Activated CD4-positive, CD25-positive, alpha-beta regulatory T cell treated with anti-CD3 and anti-CD28 coated beads, Interleukin-2, amount 50 U/mL, for 72 hours (primary cell): ENCODE measurements around the gene TJP2.
"Not testable (repeated sequence)": the region's sequence is repeated elsewhere in the genome, so short reads cannot be mapped to it uniquely, and the experiment has no call there.

Experiments used
- DNase-seq: peaks from one replicate; pipeline ENCODE4 v3.0.0; 2021

The TJP2 gene

GRCh38 chr9:69297300-69297980 lies 123.4 kb downstream of the TJP2 start:
- DNase-seq, result no peak

GRCh38 chr9:69299315-69299714 lies 125.2 kb downstream of the TJP2 start:
- DNase-seq, result no peak

- no peak for DNase-seq
Observed at GRCh38 chr9:69299826-69300225, 125.7 kb downstream of the TJP2 start.

- DNase-seq, result no peak
Observed at GRCh38 chr9:69303331-69303730, 129.3 kb downstream of the TJP2 start.

- DNase-seq, result not testable (repeated sequence)
Observed at GRCh38 chr9:69306895-69307445, 132.9 kb downstream of the TJP2 start.

GRCh38 chr9:69307446-69308205 lies 133.5 kb downstream of the TJP2 start:
- no peak for DNase-seq

GRCh38 chr9:69308206-69308931 lies 134.3 kb downstream of the TJP2 start:
- no peak for DNase-seq

- DNase-seq, result no peak
Observed at GRCh38 chr9:69313175-69313574, 139.1 kb downstream of the TJP2 start.

- no peak for DNase-seq
Observed at GRCh38 chr9:69314547-69314946, 140.5 kb downstream of the TJP2 start.

GRCh38 chr9:69317081-69317480 lies 143.0 kb downstream of the TJP2 start:
- no peak for DNase-seq

GRCh38 chr9:69317894-69318293 lies 143.8 kb downstream of the TJP2 start:
- no peak for DNase-seq

- DNase-seq, result no peak
Observed at GRCh38 chr9:69319324-69320025, 145.4 kb downstream of the TJP2 start.

GRCh38 chr9:69322256-69322655 lies 148.2 kb downstream of the TJP2 start:
- no peak for DNase-seq

GRCh38 chr9:69323861-69324260 lies 149.8 kb downstream of the TJP2 start:
- no peak for DNase-seq
